ENCODE measurements around the gene KANK2. TPM values are rescaled to one million over a fixed set of nuclear protein-coding genes. Genes with fewer than 3 reads are reported as not detected.
A peak's percentile ranks its signal among the peaks of the same experiment; 100 is the strongest.

KANK2 gene
- total and polyA plus RNA-seq, 2 of the 4 experiments (the other 2 are of a cell fraction) = 104 to 176 TPM

- in situ Hi-C loops (cut with MboI; ENCODE audit: low sequenced_read_pairs) = no loop called here
- Histone ChIP-seq H2BK20ac (ENCODE audit: low read depth, low read length) (peak overlapping the region; percentile 20; the same call in 1 of the 2 replicates), H3K9me3 (ENCODE audit: control insufficient read depth, insufficient read depth, low read length) (no peaks in the 10 kb centered on the region; the same call in 1 of the 2 replicates), H2AK5ac (ENCODE audit: low read depth, low read length) (peak overlapping the region; percentile 15; the same call in 1 of the 2 replicates), H2BK15ac (ENCODE audit: low read depth, low read length) (no peak overlapping the region), H3K4me1 (ENCODE audit: control insufficient read depth, insufficient read depth, low read length) (peaks cover 13% of the 10 kb centered on the region), H3K4me3 (ENCODE audit: insufficient read depth, low read depth, low read length) (no peak overlapping the region), H4K91ac (ENCODE audit: insufficient read depth, low read depth, low read length) (no peak overlapping the region; the same call in 1 of the 2 replicates), H2BK120ac (ENCODE audit: low read depth, low read length) (peak overlapping the region; percentile 82), H3K4me2 (ENCODE audit: low read depth, low read length) (peak overlapping the region; percentile 86), H4K5ac (ENCODE audit: low read depth, low read length) (peak overlapping the region; percentile 81), H3K27me3 (ENCODE audit: control insufficient read depth, insufficient read depth, low read length) (no peaks in the 10 kb centered on the region), H3K23ac (ENCODE audit: low read depth, low read length) (peak overlapping the region; percentile 77; the same call in 1 of the 2 replicates), H3K14ac (replicated peaks; ENCODE audit: low read depth, low read length) (peak overlapping the region; percentile 80), H3K27ac (ENCODE audit: insufficient read depth, low read length) (peak overlapping the region; percentile 78), H4K20me1 (ENCODE audit: insufficient read depth, low read length) (no peaks in the 10 kb centered on the region), H3K4ac (ENCODE audit: low read depth, low read length) (peak overlapping the region; percentile 31; the same call in 1 of the 2 replicates), H2AFZ (replicated peaks; ENCODE audit: low read length, poor library complexity) (peak overlapping the region; percentile 4), H2AK9ac (replicated peaks; ENCODE audit: low read depth, low read length, poor library complexity) (peak overlapping the region; percentile 60), H3K18ac (ENCODE audit: low read depth, low read length) (peak overlapping the region; percentile 93), H3K79me1 (ENCODE audit: low read depth in 1 of 2, low read length in 2 of 2) (peaks cover 2 to 20% of the 10 kb centered on the region in 2 experiments; a peak in 2 of 4 replicates), H3K9ac (ENCODE audit: low read depth, low read length) (peak overlapping the region; percentile 27; the same call in 1 of the 2 replicates), H2BK5ac (ENCODE audit: low read depth, low read length, poor library complexity, severe bottlenecking) (peak overlapping the region; percentile 93), H4K8ac (ENCODE audit: low read depth in 2 of 2, low read length in 2 of 2) (peak overlapping the region in 1 of 2 experiments; percentile 82; a peak in 2 of 4 replicates), H3K56ac (ENCODE audit: extremely low read depth, insufficient read depth, low read length) (peak overlapping the region; percentile 9; the same call in 1 of the 2 replicates), H3K9me1 (ENCODE audit: insufficient read depth, low read length) (peaks cover 8% of the 10 kb centered on the region; the same call in 1 of the 2 replicates), H3K36me3 (ENCODE audit: control insufficient read depth, insufficient read depth, low read length) (peaks cover 10% of the 10 kb centered on the region)
- peak; percentile 31 for ATAC-seq (ENCODE audit: low read depth)
- dilution Hi-C loops (cut with HindIII; ENCODE audit: low sequenced_read_pairs, unreplicated experiment) = no loop called here
- BruUV-seq (replicated peaks) = no TSS peak
- intact Hi-C loops (cut with micrococcal nuclease) = no loop called here
- no peak for TF ChIP-seq MAFK (IDR thresholded peaks at IDR 0.05; ENCODE audit: low read depth, low read length)
- peak; percentile 88 for TF ChIP-seq CEBPB (IDR thresholded peaks at IDR 0.05; ENCODE audit: low read depth, low read length)
- TF ChIP-seq RAD21 (IDR thresholded peaks at IDR 0.05; ENCODE audit: low read length) = no peak
- TF ChIP-seq USF2 (IDR thresholded peaks at IDR 0.05; ENCODE audit: low read depth, low read length) = peak; percentile 39
- TF ChIP-seq NFE2L2 (IDR thresholded peaks at IDR 0.05; ENCODE audit: low read depth, low read length) = no peak
- no peak for TF ChIP-seq BHLHE40 (IDR thresholded peaks at IDR 0.05; ENCODE audit: low read depth, low read length)
- ChIA-PET POLR2A (ENCODE audit: unreplicated experiment) (no interaction called here), CTCF (interaction anchor here (0.6 to 0.7 kb wide), 3 partner anchors 18 to 44 kb away, joined by 3 to 4 read pairs (median 3); no protein-coding TSS in a partner anchor)
- WGBS, 2 experiments (ENCODE audit: extremely low coverage in 2 of 2, insufficient read length in 1 of 2) = 13% methylated on average over 2 of the region's 16 CpGs; no CpG with 5 or more reads in 1 of the 2 experiments
- peak; percentile 73 for DNase-seq
Measured at GRCh38 chr19:11159598-11160439, 37.5 kb downstream of the KANK2 start.

All from IMR-90 (cell line).